HG03575 (cell line): ENCODE results near the gene THEM5.
"Not testable (repeated sequence)": the region's sequence is repeated elsewhere in the genome, so short reads cannot be mapped to it uniquely, and the experiment has no call there.

Source experiments
- ATAC-seq: cut with Tn5 transposase; IDR thresholded peaks from one replicate; pipeline ENCODE4 v1.9.1; 2021; ENCODE audit not compliant: unreplicated experiment, insufficient number of reproducible peaks, low FRiP score; ENCODE audit errors: extremely low read depth

The THEM5 gene, protein sequence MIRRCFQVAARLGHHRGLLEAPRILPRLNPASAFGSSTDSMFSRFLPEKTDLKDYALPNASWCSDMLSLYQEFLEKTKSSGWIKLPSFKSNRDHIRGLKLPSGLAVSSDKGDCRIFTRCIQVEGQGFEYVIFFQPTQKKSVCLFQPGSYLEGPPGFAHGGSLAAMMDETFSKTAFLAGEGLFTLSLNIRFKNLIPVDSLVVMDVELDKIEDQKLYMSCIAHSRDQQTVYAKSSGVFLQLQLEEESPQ

GRCh38 chr1:151853411-151853943 is at the start of gene THEM5:
Gene THEM5 (minus strand): TSS chr1:151853712. CDS start chr1:151853565, 147 bp downstream.
- no peak for ATAC-seq

DNA sequence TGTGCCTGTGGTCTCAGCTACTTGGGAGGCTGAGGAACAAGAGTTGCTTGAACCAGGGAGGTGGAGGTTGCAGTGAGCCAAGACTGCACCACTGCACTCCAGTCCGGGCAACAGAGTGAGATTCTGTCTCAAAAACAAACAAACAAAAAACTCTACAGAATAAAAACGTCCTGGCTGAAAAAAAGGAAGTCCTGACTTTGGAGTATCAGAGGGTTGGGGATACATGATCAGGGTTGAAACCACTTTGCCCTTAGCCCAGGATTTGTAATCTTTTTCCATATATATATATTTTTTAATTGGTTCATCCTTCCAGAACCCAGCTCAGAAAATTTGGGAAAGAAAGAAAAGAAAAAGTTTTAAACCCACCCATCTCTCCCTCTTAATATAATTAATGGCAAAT is 49.3 kb upstream of the THEM5 start:
- no peak for ATAC-seq

- ATAC-seq: not testable (repeated sequence)
These were observed 47.3 kb upstream of the THEM5 start for GRCh38 chr1:151900804-151901203.

- no peak for ATAC-seq
These were observed 45.0 kb upstream of the THEM5 start for GRCh38 chr1:151898519-151898991.

DNA sequence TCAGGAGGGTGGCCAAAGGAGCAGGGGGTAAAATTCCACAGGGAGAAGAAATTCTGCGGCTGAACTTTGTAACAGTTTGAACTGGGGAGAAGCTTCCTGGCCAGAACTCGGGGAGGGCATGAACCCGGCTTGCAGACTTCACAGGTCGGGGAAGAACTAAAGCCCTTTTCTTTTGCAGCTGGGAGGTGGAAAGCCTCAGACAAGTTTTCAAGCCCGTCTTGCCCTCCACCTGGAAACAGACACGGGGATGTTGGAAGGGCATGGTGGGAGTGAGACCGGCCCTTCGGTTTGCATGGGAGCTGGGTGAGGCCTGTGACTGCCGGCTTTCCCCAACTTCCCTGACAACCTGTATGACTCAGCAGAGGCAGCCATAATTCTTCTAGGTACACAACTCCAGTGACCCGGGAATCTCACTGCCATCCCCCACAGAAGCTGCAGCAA is 44.5 kb upstream of the THEM5 start:
- no peak for ATAC-seq

GRCh38 chr1:151893176-151893924 is 39.8 kb upstream of the THEM5 start:
- ATAC-seq: no peak

DNA sequence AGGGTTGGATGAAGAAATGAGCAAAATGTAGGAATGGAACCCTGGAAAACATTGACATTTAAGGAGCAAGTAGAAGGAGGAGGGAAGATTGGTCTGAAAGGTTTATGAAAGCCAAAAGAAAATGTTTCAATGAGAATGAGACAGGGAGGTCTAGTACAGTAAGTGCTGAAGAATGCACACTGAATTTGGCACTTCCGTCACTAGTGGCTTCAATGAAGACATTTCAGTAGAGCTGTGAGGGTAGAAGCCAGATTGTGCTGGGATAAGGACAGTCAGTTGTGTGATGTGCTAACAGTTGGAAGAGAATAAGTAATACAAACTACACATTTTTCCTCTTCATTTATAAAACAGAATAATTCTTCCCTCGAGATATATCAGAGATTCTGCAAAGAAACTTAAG is 38.7 kb upstream of the THEM5 start:
- ATAC-seq: no peak

DNA sequence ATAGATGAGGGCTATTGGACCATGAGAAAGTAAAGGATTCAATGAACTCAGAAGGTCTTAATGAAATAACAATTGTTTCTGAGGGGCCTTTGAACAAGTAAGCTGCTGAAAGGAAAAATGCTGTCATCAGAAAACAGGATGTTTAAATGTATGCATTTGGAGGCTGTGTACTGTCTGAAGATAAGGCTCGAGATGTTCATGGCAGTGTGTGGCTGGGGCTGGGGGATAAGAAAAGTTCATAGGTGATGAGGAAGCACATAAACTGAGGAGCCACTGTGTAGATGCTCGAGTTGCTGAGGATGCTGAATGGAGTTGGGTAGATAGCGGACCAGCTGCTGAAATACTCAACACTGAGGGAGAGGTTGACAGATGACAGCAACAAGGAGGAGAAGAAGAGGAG is 38.0 kb upstream of the THEM5 start:
- no peak for ATAC-seq

DNA sequence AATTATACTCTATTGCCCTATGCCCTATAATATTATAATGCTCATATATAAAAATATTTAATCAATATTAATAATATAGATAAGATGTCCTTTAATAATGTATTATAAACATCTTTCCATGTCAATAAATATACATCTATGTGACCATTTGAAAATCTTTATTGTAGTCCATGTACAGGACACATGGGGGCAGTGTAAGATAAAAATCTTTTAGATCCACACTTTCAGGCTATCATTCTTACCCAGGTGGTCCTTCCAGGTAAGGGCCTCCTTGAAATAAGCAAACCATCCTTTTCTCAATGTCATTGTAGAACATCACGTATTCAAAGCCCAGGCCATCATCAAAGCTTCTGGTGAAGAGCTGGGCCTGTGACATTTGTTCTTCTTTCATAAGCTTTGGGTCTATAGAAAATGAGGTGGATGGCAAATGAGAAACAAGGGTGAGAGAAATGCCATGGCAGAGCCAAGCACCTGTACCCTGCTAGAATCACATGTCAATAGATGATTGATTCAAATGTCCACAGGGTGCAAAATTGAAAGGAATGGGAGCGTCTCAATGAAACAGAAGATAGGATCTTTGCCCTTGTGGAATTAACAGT is 35.6 kb upstream of the THEM5 start:
- ATAC-seq: no peak

- no peak for ATAC-seq
These were observed 33.5 kb upstream of the THEM5 start for GRCh38 chr1:151887028-151887427.

- no peak for ATAC-seq
These were observed 32.0 kb upstream of the THEM5 start for GRCh38 chr1:151885479-151885878.

- ATAC-seq: not testable (repeated sequence)
These were observed 31.4 kb upstream of the THEM5 start for GRCh38 chr1:151884879-151885278.

DNA sequence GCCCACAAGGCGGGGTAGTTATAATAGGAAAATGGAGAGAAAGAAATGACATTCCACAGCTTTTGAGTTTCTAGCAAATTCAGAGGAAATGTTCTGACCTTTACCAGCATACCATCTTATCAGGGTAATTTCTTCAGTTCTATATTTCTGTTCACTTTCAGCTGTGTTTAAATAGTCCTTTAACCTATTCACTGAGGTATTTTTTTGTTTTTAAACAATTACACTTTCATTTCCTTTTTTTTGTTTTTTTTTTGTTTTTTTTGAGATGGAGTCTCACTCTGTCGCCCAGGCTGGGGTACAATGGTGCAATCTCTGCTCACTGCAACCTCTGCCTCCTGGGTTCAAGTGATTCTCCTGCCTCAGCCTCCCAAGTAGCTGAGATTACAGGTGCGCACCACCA is 30.9 kb upstream of the THEM5 start:
- not testable (repeated sequence) for ATAC-seq

- not testable (repeated sequence) for ATAC-seq
These were observed 30.4 kb upstream of the THEM5 start for GRCh38 chr1:151883898-151884297.

DNA sequence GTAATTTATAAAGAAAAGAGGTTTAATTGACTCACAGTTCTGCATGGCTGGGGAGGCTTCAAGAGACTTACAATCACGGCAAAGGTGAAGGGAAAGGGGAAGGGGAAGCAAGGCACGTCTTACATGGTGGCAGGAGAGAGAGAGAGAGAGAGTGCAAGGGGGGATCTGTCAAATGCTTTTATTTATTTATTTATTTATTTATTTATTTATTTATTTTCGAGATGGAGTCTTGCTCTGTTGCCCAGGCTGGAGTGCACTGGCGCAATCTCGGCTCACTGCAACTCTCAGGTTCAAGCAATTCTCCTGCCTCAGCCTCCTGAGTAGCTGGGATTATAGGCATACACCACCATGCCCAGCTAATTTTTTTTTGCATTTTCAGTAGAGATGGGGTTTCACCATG is 29.4 kb upstream of the THEM5 start:
- not testable (repeated sequence) for ATAC-seq

DNA sequence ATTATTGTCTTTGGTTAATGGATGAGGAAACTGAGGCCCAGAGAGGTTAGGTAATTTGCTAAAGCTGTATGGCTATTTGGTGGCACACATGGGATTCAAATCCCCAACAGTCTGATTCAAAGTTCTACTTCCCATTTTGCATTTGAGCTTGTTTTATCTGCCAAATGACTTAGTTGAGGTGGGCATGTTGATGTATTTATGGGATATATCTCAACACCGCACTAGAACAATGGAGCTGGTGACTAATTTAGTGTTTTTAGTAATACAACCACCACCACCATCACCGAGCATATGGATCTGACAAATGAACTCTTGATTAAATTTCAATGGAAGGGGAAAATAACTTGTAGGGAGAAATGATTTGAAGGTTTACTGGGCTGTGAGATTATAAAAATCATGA is 29.0 kb upstream of the THEM5 start:
- no peak for ATAC-seq

- no peak for ATAC-seq
These were observed 28.0 kb upstream of the THEM5 start for GRCh38 chr1:151881479-151881878.

DNA sequence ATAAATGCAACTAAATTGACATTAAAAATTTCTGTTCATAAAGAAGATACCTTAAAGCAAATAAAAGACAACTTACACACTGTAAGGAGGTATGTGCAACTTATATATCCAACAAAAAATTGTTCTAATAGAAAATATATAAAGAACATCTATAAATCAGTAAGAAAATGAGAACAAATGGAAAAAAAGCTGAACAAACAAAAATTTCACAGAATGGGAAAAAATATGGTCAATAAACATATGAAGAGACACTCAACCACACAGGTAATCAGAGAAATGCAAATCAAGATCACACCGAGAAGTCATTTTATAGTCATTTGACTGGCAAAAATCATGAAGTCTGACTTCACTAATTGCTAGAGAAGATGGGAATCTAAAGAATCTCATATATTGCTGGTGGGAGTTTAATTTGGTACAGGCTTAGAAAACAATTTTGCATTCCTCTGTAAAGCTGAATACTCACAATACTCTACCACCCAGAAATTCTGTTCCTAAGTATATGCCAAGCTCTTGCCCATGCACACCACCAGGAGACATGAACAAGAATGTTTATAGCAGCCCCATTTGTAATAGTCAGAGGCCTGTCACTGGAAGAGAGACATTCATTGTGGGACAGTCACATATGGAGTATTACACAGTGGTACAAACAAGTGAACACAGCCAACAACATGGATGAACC is 22.0 kb upstream of the THEM5 start:
- ATAC-seq: no peak

DNA sequence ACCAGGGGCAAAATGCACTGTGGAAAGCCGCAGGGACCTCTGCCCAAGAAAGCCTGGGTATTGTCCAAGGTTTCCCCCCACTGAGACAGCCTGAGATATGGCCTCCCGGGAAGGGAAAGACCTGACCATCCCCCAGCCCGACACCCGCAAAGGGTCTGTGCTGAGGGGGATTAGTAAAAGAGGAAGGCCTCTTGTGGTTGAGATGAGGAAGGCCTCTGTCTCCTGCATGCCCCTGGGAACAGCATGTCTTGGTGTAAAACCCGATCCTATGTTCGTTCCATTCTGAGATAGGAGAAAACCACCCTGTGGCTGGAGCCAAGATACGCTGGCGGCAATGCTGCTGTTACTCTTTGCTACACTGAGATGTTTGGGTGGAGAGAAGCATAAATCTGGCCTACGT is 19.3 kb upstream of the THEM5 start:
- ATAC-seq: not testable (repeated sequence)
